H4 (cell line): ENCODE measurements around the gene TMEM139. TPM values are rescaled to one million over a fixed set of nuclear protein-coding genes. Genes with fewer than 3 reads are reported as not detected.
"Not testable (repeated sequence)": the region's sequence is repeated elsewhere in the genome, so short reads cannot be mapped to it uniquely, and the experiment has no call there.

ENCODE experiments used
- DNase-seq: peaks from one replicate; pipeline ENCODE4 v3.0.0-alpha.2; 2015; ENCODE audit warnings: low spot score
- total RNA-seq: library from RNA; depleted of rRNA; stranded (reverse); fragments of >200 nt; shearing (Covaris generic); gene quantifications from 2 replicates; pipeline ENCODE4 v1.2.3, GENCODE V29; 2014

Gene TMEM139
- total RNA-seq, 1 experiment from 2014 or later, result 1.2 TPM

DNA sequence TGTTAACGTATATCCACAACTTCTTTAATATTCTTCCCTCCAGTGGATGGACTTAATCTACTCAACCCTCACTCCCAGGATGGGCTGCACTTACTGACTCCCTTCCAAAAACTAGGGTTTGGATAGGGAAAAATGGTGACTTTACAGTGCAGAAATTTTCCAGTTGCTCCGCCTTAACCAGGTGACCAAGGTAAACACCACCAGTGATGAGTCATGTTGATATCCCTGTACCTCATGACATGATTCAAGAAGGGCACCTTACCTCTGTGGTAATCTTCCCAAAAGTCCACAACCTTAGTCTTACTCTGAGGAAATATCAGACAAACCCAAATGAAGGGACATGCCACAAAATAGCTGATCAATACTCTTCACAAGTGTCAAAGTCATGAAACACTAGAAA, 25.0 kb upstream of the TMEM139 start:
- no peak for DNase-seq

DNA sequence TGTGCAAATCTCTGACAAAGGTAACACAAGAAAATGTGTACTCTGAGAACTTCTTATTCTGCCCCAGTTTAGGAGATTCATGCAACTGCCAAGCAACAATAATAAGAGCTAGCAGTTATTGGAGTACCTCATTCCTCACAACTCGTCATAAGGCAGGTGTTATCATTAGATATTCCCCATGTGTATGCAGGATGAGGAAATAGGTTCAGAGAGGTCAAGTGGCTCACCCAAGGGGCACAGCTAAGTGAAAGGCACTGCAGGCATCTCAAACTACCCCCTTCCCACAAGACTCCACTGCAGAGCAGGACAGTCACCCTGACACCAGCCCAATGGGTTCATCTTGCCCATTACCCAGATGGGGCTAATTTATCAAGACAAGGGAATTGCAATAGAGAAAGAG, 22.9 kb upstream of the TMEM139 start:
- no peak for DNase-seq

DNA sequence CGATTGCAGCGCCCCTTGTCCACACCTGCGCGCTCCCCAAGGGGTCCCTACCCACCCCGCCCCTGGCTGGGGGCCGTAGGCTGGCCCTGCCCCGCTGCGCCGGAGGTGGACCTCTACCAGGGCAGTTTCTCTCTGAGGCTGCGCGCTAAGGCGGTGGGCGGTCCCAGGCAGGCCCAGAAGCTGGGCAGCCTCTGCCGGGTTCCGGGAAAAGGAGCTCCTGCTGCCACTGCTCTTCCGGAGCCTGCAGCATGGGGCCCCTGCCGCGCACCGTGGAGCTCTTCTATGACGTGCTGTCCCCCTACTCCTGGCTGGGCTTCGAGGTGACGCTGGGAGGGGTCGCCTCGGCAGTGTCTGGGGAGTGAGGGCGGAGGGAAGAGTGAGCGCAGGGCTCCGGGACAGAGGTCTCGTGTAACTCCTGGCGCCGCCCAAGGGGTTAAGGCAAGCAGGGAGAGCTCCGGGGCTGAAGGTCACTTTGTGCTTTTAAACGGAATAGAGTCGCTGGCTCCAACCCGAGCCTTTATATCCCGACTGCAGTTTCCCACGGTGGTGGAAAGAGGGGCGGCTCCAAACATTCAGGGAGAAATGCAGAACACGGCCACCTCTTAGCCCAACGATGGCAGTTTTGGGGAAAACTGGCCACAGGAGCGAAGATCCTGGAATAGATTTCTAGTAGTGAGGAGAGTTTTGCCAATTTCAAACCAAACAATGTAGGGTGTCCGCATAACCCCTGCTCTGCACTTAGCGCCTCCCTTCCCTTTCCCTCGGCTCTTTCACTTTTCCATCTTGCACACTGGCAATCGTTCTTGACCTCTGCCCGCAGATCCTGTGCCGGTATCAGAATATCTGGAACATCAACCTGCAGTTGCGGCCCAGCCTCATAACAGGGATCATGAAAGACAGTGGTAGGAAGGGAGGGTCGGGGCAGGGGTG, 21.2 kb upstream of the TMEM139 start, which contains the start of gene GSTK1:
Gene GSTK1, plus strand, starts transcription at position 176 of the 930 bp plus-strand sequence. Its CDS starts 73 bp downstream, at position 249.
- peak; percentile 66 for DNase-seq

DNA sequence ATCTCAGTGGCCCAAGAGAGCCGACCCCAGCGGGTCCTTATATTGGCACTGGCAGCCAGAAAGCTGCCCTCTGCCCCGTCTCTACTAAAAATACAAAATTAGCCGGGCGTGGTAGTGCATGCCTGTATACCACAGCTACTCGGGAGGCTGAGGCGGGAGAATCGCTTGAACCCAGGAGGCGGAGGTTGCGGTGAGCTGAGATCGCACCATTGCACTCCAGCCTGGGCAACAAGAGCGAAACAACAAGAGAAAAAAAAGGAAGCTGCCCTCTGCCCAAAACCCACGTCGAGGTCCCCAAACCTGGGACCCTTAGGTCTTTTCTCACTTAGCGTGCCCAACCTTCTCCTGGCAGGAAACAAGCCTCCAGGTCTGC, 20.6 kb upstream of the TMEM139 start:
- DNase-seq, result not testable (repeated sequence)

DNA sequence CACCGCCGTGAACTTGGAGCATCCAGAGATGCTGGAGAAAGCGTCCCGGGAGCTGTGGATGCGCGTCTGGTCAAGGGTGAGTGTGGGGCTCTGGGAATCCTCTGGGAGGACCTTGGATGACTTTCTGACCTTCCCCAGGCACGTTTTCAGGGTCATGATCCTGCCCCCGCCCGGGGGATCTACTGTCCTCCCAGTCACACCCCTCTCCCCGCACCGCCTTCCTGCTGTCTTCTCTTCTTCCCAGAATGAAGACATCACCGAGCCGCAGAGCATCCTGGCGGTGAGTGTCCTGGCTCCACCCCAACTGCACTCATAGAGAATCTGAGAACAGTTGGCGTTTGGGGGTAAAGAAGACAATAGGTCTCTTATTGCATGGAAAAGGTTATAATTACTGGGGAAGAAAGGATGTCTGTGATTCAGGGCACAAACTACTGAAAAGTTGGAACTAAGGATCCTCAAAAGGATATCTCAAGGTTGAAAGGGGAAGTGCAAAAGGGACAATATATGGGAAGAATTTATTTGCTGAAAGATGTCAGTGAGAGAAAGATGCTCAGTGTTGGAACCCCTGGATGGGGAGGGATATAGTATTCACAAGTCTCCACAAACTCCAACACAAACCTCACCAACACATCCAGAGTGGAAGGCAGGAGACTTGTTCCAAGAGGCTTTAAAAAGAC, 19.6 kb upstream of the TMEM139 start:
- DNase-seq, result no peak

DNA sequence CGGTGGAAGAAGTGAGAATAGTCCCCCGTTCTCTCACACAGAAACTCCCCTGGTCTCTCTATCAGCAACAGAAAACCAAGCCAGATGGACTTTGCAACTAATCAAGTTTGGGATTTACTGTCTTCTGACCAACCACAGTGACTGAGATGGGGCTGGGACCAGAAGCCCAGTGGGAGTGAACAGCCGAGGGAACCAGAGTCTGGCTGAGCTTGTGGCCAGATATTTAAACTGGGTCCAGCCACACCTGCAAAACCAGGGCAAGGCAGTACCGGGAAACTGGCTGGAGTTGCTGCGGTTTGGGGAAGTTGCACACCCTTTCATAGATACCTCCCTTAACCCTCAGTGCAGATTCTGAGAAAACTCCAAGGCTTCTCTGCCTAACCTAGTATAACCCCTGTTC, 15.5 kb upstream of the TMEM139 start:
- DNase-seq, result no peak

DNA sequence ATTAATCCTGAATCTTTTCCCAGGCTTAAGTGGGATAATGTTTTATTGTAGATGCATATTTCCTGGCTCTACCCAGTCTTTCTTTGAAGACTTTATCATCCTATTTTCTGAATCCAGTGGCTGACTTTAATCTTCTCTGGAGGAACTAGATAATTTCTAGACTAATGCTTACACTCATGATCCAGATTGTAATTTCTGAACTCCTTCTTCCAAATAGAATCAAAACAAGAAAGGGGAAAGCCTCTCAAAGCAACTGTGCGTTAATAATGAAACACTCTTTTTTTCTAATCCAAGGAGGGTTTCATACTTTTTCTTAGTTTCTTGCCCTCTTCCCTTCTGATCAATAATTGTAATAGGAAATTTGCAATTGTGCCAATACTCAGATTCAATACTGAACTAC, 13.5 kb upstream of the TMEM139 start:
- no peak for DNase-seq

DNA sequence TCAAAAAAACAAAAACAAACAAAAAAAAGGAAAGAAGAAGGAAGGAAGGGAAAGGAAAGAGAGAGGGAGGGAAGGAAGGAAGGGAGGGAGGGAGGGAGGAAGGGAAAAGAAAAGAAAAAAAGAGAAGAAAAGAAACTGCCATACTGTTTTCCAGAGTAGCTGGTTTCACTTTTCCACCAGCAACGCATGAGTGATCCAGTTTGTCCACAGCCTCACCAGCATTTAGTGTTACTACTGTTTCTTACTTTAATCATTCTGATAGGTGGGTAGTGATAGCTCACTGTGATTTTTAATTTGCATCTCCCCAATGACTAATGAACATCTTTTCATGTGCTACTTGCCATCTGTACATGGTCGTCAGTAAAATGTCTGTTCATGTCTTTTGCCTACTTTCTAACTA, 11.9 kb upstream of the TMEM139 start:
- DNase-seq, result no peak

DNA sequence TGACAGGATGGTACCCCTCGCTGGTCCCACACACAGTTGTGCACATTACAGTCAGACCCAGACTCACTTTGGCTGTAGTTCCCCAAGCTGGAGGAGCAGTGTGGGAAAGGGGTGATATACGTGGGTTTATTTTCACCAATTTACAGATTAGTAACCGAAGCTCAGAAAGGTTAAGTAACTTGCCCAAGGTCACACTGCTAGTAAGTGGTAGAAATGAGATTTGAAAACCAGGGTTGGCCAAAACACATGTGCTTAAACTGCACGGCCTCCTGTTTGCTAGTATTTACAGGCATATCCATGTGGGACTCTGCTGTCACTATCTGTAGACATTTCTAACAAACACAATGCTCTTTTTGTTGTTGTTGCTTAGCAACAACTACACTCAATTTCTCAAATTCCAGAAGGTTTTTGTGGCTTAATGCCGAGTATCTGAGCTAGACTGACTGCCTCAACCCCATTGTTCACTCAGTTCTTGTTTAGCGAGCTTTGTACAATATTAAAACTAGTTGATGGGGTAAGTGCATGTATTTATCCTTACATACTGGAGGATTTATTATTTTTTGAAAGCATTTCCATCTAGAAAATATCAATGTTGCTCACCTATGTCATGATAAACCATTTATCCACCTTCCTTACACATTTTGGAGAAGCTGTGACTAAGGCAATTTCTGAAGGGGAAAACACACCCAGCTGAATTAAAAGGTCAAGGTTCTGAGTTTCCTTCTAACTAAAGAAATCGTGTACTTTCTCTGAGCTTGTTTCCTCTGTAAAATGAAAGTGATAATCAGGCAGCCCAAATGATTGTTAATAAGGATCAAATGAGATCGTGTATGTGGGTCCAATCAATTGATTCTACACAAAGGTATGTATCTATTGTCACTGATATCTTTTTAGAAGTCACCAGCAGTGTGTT, 5.3 kb upstream of the TMEM139 start:
- DNase-seq, result peak; percentile 55

DNA sequence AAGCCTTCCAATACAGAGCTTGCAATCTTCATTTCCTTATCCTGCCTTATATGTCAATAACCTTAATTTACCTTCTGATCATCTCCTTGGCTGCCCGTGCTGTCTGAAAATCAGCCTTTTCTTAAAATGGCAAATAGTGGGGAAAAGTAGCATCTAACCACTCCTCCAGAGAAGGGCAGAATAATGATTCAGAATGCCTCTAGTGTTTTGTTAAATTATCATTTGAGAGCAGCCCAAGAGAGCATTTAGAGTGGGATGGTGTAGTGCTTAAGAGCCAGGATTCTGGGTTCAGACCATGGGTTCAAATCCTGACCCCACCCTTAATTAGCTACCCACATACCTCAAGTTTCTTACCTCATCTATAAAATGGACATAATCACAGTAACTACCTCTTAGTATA, 4.6 kb upstream of the TMEM139 start:
- DNase-seq, result no peak

DNA sequence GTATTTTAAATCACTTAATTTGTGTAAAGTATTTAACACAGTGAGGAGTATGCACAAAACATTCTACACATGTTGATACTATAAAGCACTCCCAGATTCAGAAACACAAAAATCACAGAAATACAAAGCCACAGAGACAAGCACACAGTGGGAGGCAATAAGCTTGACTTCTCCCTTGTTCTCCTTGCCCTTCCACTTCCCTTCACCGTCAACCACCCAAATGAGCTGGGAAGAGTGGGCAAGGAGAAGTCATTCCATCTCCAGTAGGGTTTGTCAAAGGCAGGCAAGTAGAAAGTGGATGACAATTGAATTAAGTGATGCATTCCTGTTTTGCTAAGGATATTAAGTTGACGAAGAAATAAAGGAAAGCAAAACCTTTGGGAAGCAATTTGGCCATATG, 4.2 kb upstream of the TMEM139 start:
- DNase-seq, result no peak

DNA sequence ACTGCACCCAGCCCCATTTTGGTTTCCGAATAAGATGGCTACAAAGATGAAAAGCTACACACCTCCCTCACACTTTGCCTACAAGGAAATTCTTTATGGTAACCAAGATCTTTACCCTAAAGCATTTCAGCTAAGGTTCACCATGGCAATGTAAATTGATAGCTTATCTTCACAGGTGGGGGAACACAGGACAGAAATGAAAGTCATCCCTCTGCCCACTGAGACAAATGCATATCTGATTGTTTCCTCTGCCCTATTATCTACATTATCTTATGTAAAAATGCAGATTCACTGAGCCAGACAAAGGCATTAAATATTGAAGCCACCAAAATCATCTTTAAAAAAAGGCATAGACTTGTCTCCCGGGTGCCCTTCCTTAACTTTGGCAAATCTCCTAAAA, 3.2 kb upstream of the TMEM139 start:
- no peak for DNase-seq

DNA sequence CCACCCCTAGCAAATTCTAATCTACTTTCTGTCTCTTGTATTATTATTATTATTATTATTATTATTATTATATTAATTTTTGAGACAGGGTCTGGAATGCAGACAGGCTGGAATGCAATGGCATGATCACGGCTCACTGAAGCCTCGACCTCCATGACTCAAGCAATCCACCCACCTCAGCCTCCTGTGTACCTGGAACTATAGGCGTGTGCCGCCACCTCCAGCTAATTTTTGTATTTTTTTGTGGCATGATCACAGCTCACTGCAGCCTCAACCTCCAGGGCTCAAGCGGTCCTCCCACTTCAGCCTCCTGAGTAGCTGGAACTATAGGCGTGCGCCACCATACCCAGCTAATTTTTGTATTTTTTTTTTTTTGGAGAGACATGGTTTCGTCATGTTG, 2.6 kb upstream of the TMEM139 start:
- no peak for DNase-seq

DNA sequence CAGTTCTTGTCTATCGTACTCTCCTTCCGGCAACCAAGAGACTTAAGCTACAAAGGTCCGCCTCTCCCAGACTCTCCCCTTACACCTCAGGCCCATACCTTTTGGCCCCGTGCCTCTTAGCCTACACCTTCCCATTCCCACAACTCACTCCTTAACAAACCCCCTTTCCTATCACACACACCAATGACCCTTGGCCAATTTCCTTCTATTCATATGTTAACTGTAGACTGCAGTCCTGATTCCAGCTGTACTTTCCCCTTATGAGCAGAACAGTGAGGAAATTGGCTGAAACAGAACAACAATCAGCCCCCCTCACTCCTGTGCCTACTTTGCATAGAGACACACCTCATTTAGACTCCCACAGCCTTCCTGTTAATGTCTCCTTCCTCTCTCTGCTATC, 1.4 kb upstream of the TMEM139 start:
- no peak for DNase-seq

DNA sequence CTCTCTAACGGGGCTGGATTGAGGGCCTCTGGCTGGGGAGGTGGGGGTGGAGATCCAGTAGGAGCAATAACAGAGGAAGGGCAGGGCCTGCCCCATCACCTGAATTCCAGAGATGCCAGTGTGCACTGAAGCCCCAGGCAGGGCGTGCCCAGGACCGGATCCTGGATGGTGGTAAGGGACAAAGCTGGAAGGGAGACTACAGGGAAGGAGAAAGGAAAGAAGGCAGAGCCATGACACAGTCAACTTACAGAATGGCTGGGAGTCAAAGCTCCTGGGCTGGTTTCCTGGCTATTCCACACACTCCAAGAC, 666 bp downstream of the TMEM139 start:
- DNase-seq, result peak; percentile 30

DNA sequence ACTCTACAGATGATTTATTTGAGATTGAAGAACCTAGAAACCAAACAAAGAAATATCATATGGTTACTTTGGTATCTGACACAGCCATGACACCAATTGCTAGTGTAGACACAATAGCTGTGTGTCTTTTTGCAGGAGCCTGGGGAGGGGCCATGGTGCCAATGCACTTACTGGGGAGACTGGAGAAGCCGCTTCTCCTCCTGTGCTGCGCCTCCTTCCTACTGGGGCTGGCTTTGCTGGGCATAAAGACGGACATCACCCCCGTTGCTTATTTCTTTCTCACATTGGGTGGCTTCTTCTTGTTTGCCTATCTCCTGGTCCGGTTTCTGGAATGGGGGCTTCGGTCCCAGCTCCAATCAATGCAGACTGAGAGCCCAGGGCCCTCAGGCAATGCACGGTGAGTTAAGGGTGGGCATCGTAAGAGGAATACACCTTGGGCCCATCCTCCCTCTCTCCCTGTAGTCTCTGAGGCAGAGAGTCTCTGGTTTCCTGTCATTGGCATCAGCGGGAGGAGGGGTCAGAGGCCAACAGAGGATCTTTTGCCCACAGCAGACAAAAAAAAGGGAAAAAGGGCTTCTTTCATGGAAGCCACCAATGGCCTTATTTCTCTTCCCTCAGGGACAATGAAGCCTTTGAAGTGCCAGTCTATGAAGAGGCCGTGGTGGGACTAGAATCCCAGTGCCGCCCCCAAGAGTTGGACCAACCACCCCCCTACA, 1.2 kb downstream of the TMEM139 start:
- DNase-seq, result no peak

DNA sequence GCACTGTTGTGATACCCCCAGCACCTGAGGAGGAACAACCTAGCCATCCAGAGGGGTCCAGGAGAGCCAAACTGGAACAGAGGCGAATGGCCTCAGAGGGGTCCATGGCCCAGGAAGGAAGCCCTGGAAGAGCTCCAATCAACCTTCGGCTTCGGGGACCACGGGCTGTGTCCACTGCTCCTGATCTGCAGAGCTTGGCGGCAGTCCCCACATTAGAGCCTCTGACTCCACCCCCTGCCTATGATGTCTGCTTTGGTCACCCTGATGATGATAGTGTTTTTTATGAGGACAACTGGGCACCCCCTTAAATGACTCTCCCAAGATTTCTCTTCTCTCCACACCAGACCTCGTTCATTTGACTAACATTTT, 1.7 kb downstream of the TMEM139 start:
- no peak for DNase-seq

DNA sequence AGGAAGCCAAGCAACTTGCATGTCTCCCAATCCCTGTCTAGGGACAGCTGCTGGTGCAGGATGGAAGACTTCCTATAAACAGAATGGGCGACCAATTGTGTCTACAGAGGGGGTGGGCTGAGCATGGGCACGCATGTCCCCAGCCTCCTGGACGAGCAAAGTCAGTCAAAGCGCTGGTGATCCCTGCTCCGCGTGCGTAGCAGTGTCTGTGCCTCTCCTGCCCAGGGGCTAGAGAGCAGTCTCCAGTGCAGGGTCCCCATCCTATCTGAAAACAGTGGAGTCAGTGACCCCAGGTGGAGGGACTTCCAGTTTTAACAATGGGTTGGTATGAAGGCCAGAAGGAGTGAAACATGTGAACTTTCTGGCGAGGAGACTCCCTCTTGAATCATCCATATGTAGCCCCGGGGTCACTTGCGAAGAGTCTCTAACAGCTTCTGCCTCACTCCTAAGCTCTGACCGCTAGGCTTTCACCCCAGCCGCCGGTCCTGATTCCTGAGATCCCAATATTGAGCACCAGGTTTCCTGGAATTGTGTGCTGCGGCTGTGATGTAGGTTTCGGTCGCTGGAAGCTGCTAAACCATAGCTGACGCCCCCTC, 2.7 kb downstream of the TMEM139 start:
- no peak for DNase-seq

DNA sequence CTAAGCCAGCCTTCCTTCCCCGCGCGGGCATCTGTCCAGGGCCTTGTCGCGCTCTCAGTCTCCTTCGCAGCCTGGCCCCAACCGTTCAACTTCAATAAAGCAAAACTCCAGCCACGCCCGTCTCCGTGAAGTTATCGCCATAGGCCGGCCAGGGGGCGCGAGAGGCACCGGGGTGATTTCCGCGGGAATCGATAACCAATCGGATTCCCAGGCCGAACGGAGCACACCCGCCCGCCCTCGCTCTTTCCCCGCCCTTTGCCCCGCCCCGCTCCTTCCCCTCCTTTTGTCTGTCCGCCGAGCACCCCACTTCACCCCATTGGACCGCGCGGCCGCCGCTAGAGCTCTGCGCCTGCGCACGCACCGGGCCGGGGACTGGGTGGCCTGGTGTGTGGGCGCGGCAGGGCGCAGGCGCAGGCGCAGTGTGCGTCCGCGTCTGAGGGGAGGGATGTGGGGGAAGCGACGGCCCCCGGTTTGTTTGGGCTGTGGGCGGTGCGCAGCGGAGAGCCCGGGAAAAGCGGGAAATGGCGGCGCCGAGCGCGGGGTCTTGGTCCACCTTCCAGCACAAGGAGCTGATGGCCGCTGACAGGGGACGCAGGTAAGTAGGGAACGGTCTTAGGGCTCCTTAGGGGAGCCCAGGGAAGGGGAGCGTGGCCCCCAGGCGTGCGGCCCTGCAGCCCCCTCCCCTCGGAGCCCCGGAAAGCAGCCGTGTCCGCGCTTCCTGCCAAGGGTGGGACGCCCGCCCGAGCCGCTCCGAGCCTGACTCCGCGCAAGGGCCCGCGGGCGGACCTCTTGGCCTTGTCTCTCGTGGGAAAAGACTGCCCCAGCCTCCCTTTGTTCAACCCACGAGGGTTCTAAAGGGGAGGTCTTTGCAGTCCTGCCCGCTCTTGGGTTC, 3.4 kb downstream of the TMEM139 start, which contains the start of gene CASP2:
Gene CASP2, plus strand, starts transcription at position 417 of the 892 bp plus-strand sequence. Its CDS starts 105 bp downstream, at position 522.
- DNase-seq, result peak; percentile 97

DNA sequence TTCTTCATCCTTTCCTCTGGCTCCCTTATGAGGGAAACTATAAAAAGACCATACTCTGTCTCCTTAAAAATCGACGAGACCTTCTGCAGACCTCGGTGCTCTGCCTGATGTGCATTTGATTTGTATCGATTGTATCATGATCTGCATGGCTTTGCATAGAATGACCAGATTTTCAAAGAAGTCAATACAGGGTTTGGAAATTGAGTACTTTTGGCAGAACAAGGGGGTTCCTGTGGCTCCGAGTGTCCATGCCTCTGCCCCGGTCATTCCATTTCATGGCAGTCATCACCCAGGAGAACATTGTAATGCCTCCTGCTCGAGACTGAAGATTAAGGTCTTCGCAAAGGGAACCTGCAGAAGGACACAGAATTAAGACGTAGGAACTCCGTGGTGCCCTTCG, 4.1 kb downstream of the TMEM139 start:
- no peak for DNase-seq
